Mucosa of descending colon (tissue), 3 donors: ENCODE results near the gene CHN1. TPM values are rescaled to one million over a fixed set of nuclear protein-coding genes. Genes with fewer than 3 reads are reported as not detected.

Source experiments
- ATAC-seq: fragments of 200-7000 bp; cut with Tn5 transposase; one replicate; pipeline ENCODE4 v1.9.1; 2020; ENCODE audit warnings: mild to moderate bottlenecking, moderate library complexity
- DNase-seq, 3 donors: peaks; one replicate each; pipeline ENCODE4 v3.0.0-alpha.2; 2020
- H3K36me3 ChIP-seq: fragments of 200-600 bp; one replicate; pipeline ENCODE4 v1.8.0; 2021; ENCODE audit warnings: low read depth, mild to moderate bottlenecking
- H3K4me1 ChIP-seq: fragments of 200-600 bp; one replicate; pipeline ENCODE4 v1.8.0; 2021; ENCODE audit warnings: low read depth, mild to moderate bottlenecking
- H3K4me3 ChIP-seq: fragments of 200-600 bp; one replicate; pipeline ENCODE4 v1.8.0; 2021; ENCODE audit warnings: mild to moderate bottlenecking
- H3K9me3 ChIP-seq: fragments of 200-600 bp; one replicate; pipeline ENCODE4 v1.8.0; 2021; ENCODE audit warnings: mild to moderate bottlenecking
- CTCF ChIP-seq: fragments of 200-600 bp; IDR thresholded peaks from one replicate; pipeline ENCODE4 v1.8.0; 2022; ENCODE audit warnings: antibody characterized with exemption, mild to moderate bottlenecking
- intact Hi-C, 2 donors: fragments of 100-400 bp; cut with DNase I in 1 of 2; cut with micrococcal nuclease in 1 of 2; formaldehyde crosslinking; loops; one replicate each; pipeline versions ENCODE4 v1.11.0 to v1.11.1; 2022; cut with DNase I, micrococcal nuclease
- total RNA-seq, 3 donors: library from RNA; stranded (reverse); fragmentation: NEBNext Ultra II Directional in 2 of 3; extraction: Animal tissue kit (Norgen Biotek cat#: 25700) in 2 of 3; gene quantifications; one replicate each; pipeline versions ENCODE4 v1.2.1 to v1.2.4, GENCODE V29; 2021 to 2023
- donor health status: DM: no; HTN: no; CAD: no; lungs with moderate emphysema.
- donor health status: DM: no; HTN: no; CAD: no.
- donor health status: DM: no; HTN: yes; CAD: no.

The CHN1 gene
- total RNA-seq, 3 donors from 2014 or later: 2.1 to 15.2 (median 3.9) TPM

DNA sequence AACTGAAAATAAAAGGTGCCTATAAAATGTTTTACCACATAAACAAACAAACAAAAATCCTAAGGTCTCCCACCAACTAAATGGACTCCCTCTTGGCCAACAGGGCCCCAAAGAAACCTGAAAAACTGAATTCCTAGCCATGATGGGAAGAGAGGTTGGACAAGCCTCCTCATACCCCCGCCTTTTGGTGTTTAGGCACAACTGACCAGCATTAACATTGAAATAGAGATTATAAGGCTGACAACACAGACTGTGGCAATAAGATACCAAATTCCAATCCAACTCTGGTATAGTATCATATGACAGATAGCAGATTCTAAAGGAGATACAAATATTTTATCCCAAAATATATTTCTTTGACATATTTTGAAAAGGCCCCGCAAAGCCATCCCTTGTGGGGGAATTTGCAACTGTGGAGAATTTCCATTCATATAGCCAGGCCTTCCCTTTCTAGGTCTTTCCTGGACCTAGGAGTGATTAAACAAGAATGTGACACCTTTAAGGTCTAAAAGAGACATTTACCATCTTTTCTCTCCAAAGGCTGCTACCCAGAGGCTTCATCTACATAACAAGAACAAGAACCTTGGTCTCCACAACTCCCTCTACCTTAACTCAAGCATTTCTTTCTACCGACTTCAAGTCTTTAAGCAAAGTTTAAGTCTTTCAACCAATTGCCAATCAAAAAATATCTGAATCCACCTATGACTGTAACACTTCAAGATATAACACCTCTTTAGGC, 80.0 kb downstream of the CHN1 start:
- Histone ChIP-seq H3K4me3 (no peak overlapping the region), H3K9me3 (no peaks in the 10 kb centered on the region), H3K4me1 (no peaks in the 10 kb centered on the region), H3K36me3 (no peaks in the 10 kb centered on the region)
- DNase-seq (no peak), ATAC-seq (no peak)
- TF ChIP-seq CTCF: no peak
- intact Hi-C loops: no loop called here

DNA sequence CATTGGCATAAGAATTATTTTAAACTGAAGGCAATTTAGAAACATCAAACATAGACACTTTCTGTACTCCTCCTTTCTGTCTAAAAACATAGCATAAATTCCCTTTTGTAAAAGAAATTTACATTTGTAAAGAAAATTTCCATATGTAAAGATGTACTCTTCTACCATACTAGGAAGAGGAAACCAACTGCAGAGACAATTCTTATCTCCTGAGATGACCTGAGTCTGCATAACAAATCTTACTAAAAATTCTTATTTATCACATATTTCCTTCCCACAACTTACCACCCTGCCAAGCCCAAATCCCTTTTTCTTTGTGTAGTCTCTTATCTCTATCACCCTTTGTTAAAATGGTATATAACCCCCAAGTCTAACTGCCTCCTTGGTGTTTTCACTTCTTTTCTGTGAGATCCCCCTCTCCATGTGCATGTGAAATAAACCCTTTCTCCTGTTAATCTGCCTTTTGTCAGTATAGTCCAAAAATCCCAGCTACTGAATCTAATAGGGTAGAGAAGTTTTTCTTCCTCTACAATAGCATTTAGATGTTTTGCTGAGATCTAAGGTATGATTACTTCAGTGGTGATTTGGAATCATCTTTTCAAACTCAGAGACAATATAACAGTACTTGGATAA, 81.0 kb downstream of the CHN1 start:
- intact Hi-C loops: no loop called here
- TF ChIP-seq CTCF: no peak
- ATAC-seq: no peak
- H3K4me3 ChIP-seq: no peak overlapping the region
- DNase-seq: no peak
- no peaks in the 10 kb centered on the region for H3K4me1 ChIP-seq
- H3K9me3 ChIP-seq: no peaks in the 10 kb centered on the region
- no peaks in the 10 kb centered on the region for H3K36me3 ChIP-seq

- ATAC-seq (no peak), DNase-seq (no peak)
- no peak for TF ChIP-seq CTCF
Measured at GRCh38 chr2:174919947-174920595, 85.1 kb downstream of the CHN1 start.

DNA sequence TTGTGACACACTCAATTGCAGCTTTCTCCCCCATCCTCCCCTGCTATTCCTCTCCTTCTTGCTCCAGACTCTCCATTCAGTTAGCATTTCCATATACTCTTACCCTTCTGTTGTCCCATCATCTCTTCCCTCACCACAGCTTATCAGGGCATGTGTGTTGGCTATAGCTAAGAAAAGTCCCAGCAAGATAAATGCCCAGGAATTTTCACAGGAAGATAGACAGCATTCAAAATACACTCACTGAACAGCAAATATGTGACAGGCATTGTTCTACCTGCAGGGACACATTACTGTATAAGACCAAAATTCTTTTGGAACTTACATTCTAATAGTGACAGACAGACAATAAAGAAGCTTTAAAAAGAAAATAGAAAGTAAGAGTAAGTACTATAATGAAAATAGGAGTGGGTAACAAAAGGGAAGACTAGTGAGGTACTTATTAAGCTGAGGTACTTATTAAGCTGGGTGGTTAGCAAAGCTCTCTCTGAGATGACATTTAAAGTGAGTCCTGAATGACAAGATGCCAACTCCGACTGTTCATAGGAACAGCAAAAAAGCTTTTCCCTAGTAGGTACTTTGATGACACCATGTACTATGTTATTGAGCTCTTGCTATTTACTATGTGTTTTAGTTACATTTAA, 86.2 kb downstream of the CHN1 start:
- DNase-seq (no peak), ATAC-seq (no peak)
- H3K4me1 ChIP-seq: no peaks in the 10 kb centered on the region
- H3K36me3 ChIP-seq: no peaks in the 10 kb centered on the region
- no peak for TF ChIP-seq CTCF
- intact Hi-C loops: no loop called here
- no peaks in the 10 kb centered on the region for H3K9me3 ChIP-seq
- no peak overlapping the region for H3K4me3 ChIP-seq

More at GRCh38 chr2:174919947-174920595, 85.1 kb downstream of the CHN1 start:
- no peaks in the 10 kb centered on the region for H3K36me3 ChIP-seq
- H3K9me3 ChIP-seq: no peaks in the 10 kb centered on the region
- H3K4me1 ChIP-seq: no peaks in the 10 kb centered on the region
- intact Hi-C loops: no loop called here
- H3K4me3 ChIP-seq: no peak overlapping the region

DNA sequence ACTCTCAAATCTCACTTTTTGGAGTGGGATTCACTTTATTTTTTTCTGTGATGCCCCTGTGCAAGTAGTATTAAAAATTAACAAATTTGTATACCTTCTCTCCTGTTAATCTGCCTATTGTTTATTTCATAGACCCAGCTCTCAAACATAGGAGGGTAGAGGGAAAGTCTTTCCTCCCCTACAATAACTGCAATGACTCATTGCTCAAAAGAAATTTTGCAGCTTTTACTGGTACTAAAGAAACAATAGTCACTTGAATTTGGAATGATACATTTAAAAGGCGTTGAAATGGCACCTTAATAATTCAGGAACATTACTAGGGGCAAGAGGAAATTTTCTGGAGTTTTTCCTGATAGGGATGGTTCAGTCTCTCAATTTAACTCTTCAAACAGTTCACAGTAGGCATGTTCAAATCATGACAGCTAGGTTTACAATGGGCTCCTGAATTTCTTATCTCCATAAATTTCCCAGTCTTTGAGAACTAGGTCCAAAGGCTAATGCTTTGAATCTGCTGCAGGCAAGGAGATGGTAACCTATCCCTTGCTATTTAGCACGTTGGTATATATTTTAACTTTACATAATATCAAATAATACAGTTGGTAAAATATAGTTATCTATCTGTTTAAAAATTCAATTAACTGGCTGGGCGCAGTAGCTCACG, 88.8 kb downstream of the CHN1 start:
- no peak for TF ChIP-seq CTCF
- Histone ChIP-seq H3K4me1 (no peaks in the 10 kb centered on the region), H3K9me3 (no peaks in the 10 kb centered on the region), H3K4me3 (no peak overlapping the region), H3K36me3 (no peaks in the 10 kb centered on the region)
- DNase-seq (no peak), ATAC-seq (no peak)
- intact Hi-C loops: no loop called here
